Measurements from ENCODE around the gene FIGN. TPM values are rescaled to one million over a fixed set of nuclear protein-coding genes. Genes with fewer than 3 reads are reported as not detected.

The FIGN gene
- total and polyA plus RNA-seq, 2 donors (not counting 1 experiment from before 2014, with no cell fraction given) = 1.5 to 1.6 TPM

- H3K4me3 ChIP-seq (replicated peaks in 1 of 4; ENCODE audit: control extremely low read depth in 1 of 4, insufficient read depth in 1 of 4, low read depth in 3 of 4, low read length in 4 of 4) = no peak overlapping the region
- H3K27ac ChIP-seq (ENCODE audit: insufficient read depth, low read length) = no peak overlapping the region
- H2AFZ ChIP-seq (ENCODE audit: low read length) = no peak overlapping the region
- no peak overlapping the region for H3K9ac ChIP-seq (ENCODE audit: insufficient read depth, low read length)
- H3K4me1 ChIP-seq (ENCODE audit: control insufficient read depth, extremely low read depth, insufficient read depth, low read length) = no peaks in the 10 kb centered on the region
- H3K36me3 ChIP-seq (ENCODE audit: control insufficient read depth, insufficient read depth, low read length) = no peaks in the 10 kb centered on the region
- H4K20me1 ChIP-seq (ENCODE audit: control insufficient read depth, extremely low read depth, insufficient read depth, low read length) = no peaks in the 10 kb centered on the region
- H3K27me3 ChIP-seq (ENCODE audit: control insufficient read depth, insufficient read depth, low read length) = no peaks in the 10 kb centered on the region
- TF ChIP-seq CTCF (conservative IDR thresholded peaks at IDR 0.05 in 1 of 2, IDR thresholded peaks at IDR 0.05 in 1 of 2; ENCODE audit: low read depth in 1 of 2, low read length in 2 of 2) = no peak
- no peak for TF ChIP-seq EZH2 (IDR thresholded peaks at IDR 0.05; ENCODE audit: low read length, missing control alignments)
- no peaks in the 10 kb centered on the region for H3K79me2 ChIP-seq (ENCODE audit: control insufficient read depth, insufficient read depth, low read length)
- peak in 1 of 2 donors; percentile 38 for DNase-seq (ENCODE audit: low read depth in 2 of 2)
- H3K9me3 ChIP-seq (ENCODE audit: control insufficient read depth, insufficient read depth, low read depth, low read length) = no peaks in the 10 kb centered on the region
- H3K4me2 ChIP-seq (ENCODE audit: extremely low read depth, insufficient read depth, low read length) = no peak overlapping the region
Observed at GRCh38 chr2:163551616-163552373, 184.0 kb downstream of the FIGN start.

GRCh38 chr2:163548970-163549369 is 186.8 kb downstream of the FIGN start:
- no peaks in the 10 kb centered on the region for H4K20me1 ChIP-seq (ENCODE audit: control insufficient read depth, extremely low read depth, insufficient read depth, low read length)
- H2AFZ ChIP-seq (ENCODE audit: low read length) = no peak overlapping the region
- TF ChIP-seq CTCF (conservative IDR thresholded peaks at IDR 0.05 in 1 of 2, IDR thresholded peaks at IDR 0.05 in 1 of 2; ENCODE audit: low read depth in 1 of 2, low read length in 2 of 2) = no peak
- no peak for TF ChIP-seq EZH2 (IDR thresholded peaks at IDR 0.05; ENCODE audit: low read length, missing control alignments)
- no peaks in the 10 kb centered on the region for H3K27me3 ChIP-seq (ENCODE audit: control insufficient read depth, insufficient read depth, low read length)
- H3K27ac ChIP-seq (ENCODE audit: insufficient read depth, low read length) = no peak overlapping the region
- H3K36me3 ChIP-seq (ENCODE audit: control insufficient read depth, insufficient read depth, low read length) = no peaks in the 10 kb centered on the region
- no peak overlapping the region for H3K4me3 ChIP-seq (replicated peaks in 1 of 4; ENCODE audit: control extremely low read depth in 1 of 4, insufficient read depth in 1 of 4, low read depth in 3 of 4, low read length in 4 of 4)
- no peaks in the 10 kb centered on the region for H3K79me2 ChIP-seq (ENCODE audit: control insufficient read depth, insufficient read depth, low read length)
- H3K9me3 ChIP-seq (ENCODE audit: control insufficient read depth, insufficient read depth, low read depth, low read length) = no peaks in the 10 kb centered on the region
- no peaks in the 10 kb centered on the region for H3K4me1 ChIP-seq (ENCODE audit: control insufficient read depth, extremely low read depth, insufficient read depth, low read length)
- no peak overlapping the region for H3K9ac ChIP-seq (ENCODE audit: insufficient read depth, low read length)
- DNase-seq (ENCODE audit: low read depth in 2 of 2) = no peak
- H3K4me2 ChIP-seq (ENCODE audit: extremely low read depth, insufficient read depth, low read length) = no peak overlapping the region

Measured in fibroblast of lung (primary cell).